Activated B cell treated with CpG ODN at 0.5 μM for 24 hours (primary cell): ENCODE data around the gene PRKCB. TPM values are rescaled to one million over a fixed set of nuclear protein-coding genes. Genes with fewer than 3 reads are reported as not detected.
A peak's percentile ranks its signal among the peaks of the same experiment; 100 is the strongest.

ENCODE experiments used
- ATAC-seq: fragments of 200-7000 bp; cut with Tn5 transposase; one replicate; pipeline ENCODE4 v1.10.0; 2021; ENCODE audit warnings: low read depth, mild to moderate bottlenecking, moderate library complexity
- CTCF ChIA-PET: fragments of 350-600 bp; sonication (Branson Sonifier 250); formaldehyde crosslinking; loops from one replicate; lab custom pipeline; 2021; ENCODE audit warnings: antibody characterized with exemption; lab: Charles Lee
- POLR2A ChIA-PET: fragments of 350-600 bp; sonication (Branson Sonifier 250); formaldehyde crosslinking; loops from one replicate; lab custom pipeline; 2021; ENCODE audit warnings: antibody characterized with exemption; lab: Charles Lee
- DNase-seq: peaks from one replicate; pipeline ENCODE4 v3.0.0; 2022
- H3K27ac Mint-ChIP-seq: one replicate; pipeline ENCODE4 v1.8.0; 2020; ENCODE audit warnings: mixed read lengths
- H3K27me3 Mint-ChIP-seq: one replicate; pipeline ENCODE4 v1.8.0; 2021; ENCODE audit warnings: mixed read lengths
- H3K36me3 Mint-ChIP-seq: one replicate; pipeline ENCODE4 v1.8.0; 2021; ENCODE audit warnings: low read depth, mixed read lengths
- H3K4me1 Mint-ChIP-seq: one replicate; pipeline ENCODE4 v1.8.0; 2021; ENCODE audit warnings: mixed read lengths
- H3K4me3 Mint-ChIP-seq: one replicate; pipeline ENCODE4 v1.8.0; 2020; ENCODE audit warnings: mild to moderate bottlenecking, mixed read lengths
- H3K9me3 Mint-ChIP-seq: one replicate; pipeline ENCODE4 v1.8.0; 2020; ENCODE audit warnings: mixed read lengths
- intact Hi-C: fragments of 100-400 bp; cut with micrococcal nuclease; formaldehyde crosslinking; loops from one replicate; pipeline ENCODE4 v1.15.1; 2024
- total RNA-seq: library from RNA; stranded (reverse); gene quantifications from 2 replicates; pipeline ENCODE4 v1.2.3, GENCODE V29; 2022
- TF ChIP-seq, protein P1 (sequence below): fragments of 200-600 bp; IDR thresholded peaks from one replicate; pipeline ENCODE4 v1.8.0; 2022; ENCODE audit warnings: antibody characterized with exemption, mild to moderate bottlenecking

PRKCB gene
- total RNA-seq, 1 donor from 2014 or later: 146 TPM

DNA sequence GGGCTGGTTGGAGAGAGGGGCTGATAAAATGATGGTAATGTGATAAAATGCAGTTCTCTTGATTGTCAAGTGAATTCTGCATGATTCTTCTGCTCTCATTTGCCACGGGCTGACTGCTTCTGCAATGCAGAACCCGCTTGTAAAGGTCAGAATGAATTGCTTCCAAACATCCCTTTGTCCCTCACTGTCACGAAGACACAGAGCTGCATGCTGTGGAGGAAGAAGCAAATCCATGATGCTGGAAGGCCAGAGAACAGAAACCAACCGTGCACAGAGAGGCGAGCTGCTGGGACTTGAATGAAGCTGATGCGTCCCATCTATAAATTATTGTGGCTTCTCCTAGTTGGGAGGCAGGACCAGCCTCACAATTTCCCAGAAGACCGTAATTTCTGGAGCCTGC lies 171.6 kb downstream of the PRKCB start:
- TF ChIP-seq, protein P1, sequence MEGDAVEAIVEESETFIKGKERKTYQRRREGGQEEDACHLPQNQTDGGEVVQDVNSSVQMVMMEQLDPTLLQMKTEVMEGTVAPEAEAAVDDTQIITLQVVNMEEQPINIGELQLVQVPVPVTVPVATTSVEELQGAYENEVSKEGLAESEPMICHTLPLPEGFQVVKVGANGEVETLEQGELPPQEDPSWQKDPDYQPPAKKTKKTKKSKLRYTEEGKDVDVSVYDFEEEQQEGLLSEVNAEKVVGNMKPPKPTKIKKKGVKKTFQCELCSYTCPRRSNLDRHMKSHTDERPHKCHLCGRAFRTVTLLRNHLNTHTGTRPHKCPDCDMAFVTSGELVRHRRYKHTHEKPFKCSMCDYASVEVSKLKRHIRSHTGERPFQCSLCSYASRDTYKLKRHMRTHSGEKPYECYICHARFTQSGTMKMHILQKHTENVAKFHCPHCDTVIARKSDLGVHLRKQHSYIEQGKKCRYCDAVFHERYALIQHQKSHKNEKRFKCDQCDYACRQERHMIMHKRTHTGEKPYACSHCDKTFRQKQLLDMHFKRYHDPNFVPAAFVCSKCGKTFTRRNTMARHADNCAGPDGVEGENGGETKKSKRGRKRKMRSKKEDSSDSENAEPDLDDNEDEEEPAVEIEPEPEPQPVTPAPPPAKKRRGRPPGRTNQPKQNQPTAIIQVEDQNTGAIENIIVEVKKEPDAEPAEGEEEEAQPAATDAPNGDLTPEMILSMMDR: no peak
- peak overlapping the region; percentile 24 for H3K27ac Mint-ChIP-seq
- no peaks in the 10 kb centered on the region for H3K9me3 Mint-ChIP-seq
- H3K4me1 Mint-ChIP-seq: peaks cover 93% of the 10 kb centered on the region
- no peak overlapping the region for H3K4me3 Mint-ChIP-seq
- ChIA-PET CTCF (interaction anchor here (1.6 to 10.1 kb wide), 4 partner anchors 28 to 203 kb away, joined by 5 to 325 read pairs (median 10); no protein-coding TSS in a partner anchor), POLR2A (interaction anchor here (1.4 kb wide), 1 partner anchor 130 kb away, joined by 4 read pairs; no protein-coding TSS in a partner anchor)
- intact Hi-C loops: no loop called here
- ATAC-seq (no peak), DNase-seq (no peak)
- no peaks in the 10 kb centered on the region for H3K27me3 Mint-ChIP-seq
- H3K36me3 Mint-ChIP-seq: peaks cover 33% of the 10 kb centered on the region

DNA sequence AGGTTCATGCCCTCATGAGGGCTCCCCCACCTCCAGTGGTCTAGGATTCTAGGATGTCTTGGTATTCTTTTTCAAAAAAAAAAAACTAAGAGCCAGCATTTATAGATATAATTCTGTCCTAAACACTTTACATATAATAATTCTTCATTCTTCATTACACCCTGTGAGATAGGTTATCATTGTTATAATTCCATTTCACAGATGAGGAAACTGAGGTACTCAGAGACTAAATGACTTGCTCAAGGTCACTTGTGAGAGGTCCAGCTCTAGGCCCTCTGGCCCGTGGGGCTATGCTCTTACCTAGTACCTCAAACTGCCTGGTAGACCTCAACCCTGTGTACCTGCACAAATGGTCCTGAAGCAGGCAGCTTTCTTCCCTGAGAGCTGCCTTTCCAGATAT lies 172.2 kb downstream of the PRKCB start:
- no peaks in the 10 kb centered on the region for H3K9me3 Mint-ChIP-seq
- ChIA-PET POLR2A (interaction anchor here (0.7 to 1.6 kb wide), 2 partner anchors 110 to 204 kb away, joined by 3 to 5 read pairs; no protein-coding TSS in a partner anchor), CTCF (interaction anchor here (2.4 to 10.1 kb wide), 2 partner anchors 28 to 203 kb away, joined by 8 to 325 read pairs; no protein-coding TSS in a partner anchor)
- ATAC-seq (no peak), DNase-seq (no peak)
- intact Hi-C loops: no loop called here
- no peak overlapping the region for H3K4me3 Mint-ChIP-seq
- peak overlapping the region; percentile 72 for H3K27ac Mint-ChIP-seq
- H3K27me3 Mint-ChIP-seq: no peaks in the 10 kb centered on the region
- TF ChIP-seq, protein P1: no peak
- peaks cover 93% of the 10 kb centered on the region for H3K4me1 Mint-ChIP-seq
- peaks cover 32% of the 10 kb centered on the region for H3K36me3 Mint-ChIP-seq

- Mint-ChIP-seq H3K9me3 (no peaks in the 10 kb centered on the region), H3K4me3 (peak overlapping the region; percentile 21), H3K27me3 (no peaks in the 10 kb centered on the region), H3K36me3 (peaks cover 27% of the 10 kb centered on the region), H3K27ac (peak overlapping the region; percentile 72), H3K4me1 (peaks cover 93% of the 10 kb centered on the region)
- peak; percentile 11 for ATAC-seq
- TF ChIP-seq, protein P1: no peak
- intact Hi-C loops: no loop called here
- CTCF ChIA-PET: interaction anchor here (0.6 to 10.1 kb wide), 9 partner anchors 26 to 250 kb away, joined by 3 to 325 read pairs (median 12); no protein-coding TSS in a partner anchor
- DNase-seq: no peak
- POLR2A ChIA-PET: interaction anchor here (0.7 to 2.0 kb wide), 8 partner anchors 49 to 218 kb away, joined by 3 to 12 read pairs (median 5); partner anchors contain the start of gene PRKCB
These were observed 173.3 kb downstream of the PRKCB start for GRCh38 chr16:24009098-24009497.

GRCh38 chr16:24009955-24010354 lies 174.2 kb downstream of the PRKCB start:
- TF ChIP-seq, protein P1: no peak
- peaks cover 96% of the 10 kb centered on the region for H3K4me1 Mint-ChIP-seq
- H3K27ac Mint-ChIP-seq: peak overlapping the region; percentile 72
- H3K9me3 Mint-ChIP-seq: no peaks in the 10 kb centered on the region
- no peaks in the 10 kb centered on the region for H3K27me3 Mint-ChIP-seq
- DNase-seq (no peak), ATAC-seq (no peak)
- intact Hi-C loops: loop anchor here (1.0 to 5.0 kb wide), 8 partner anchors 10 to 207 kb away; partner anchors contain the start of gene PRKCB
- ChIA-PET POLR2A (interaction anchor here (0.6 to 2.0 kb wide), 18 partner anchors 11 to 274 kb away, joined by 3 to 12 read pairs (median 6); partner anchors contain the start of gene PRKCB), CTCF (interaction anchor here (0.6 to 10.1 kb wide), 49 partner anchors 8 to 495 kb away, joined by 3 to 325 read pairs (median 6); partner anchors contain the start of gene PRKCB)
- peak overlapping the region; percentile 65 for H3K4me3 Mint-ChIP-seq
- peaks cover 24% of the 10 kb centered on the region for H3K36me3 Mint-ChIP-seq
